Epithelial cell of proximal tubule (primary cell): ENCODE data around the gene HNRNPA0. TPM values are rescaled to one million over a fixed set of nuclear protein-coding genes. Genes with fewer than 3 reads are reported as not detected.

Experiments
- DNase-seq: peaks from one replicate; pipeline ENCODE4 v3.0.0-alpha.2; 2011; ENCODE audit warnings: low read depth
- H3K4me3 ChIP-seq: 2 replicates; pipeline ENCODE4 v1.5.1; 2011; ENCODE audit warnings: low read depth, mild to moderate bottlenecking, low read length
- CTCF ChIP-seq: conservative IDR thresholded peaks from 2 replicates; pipeline ENCODE4 v1.5.1; 2012; ENCODE audit warnings: low read depth, mild to moderate bottlenecking, low read length
- total RNA-seq: library from RNA; depleted of rRNA; stranded (reverse); fragments of >200 nt; gene quantifications from 2 replicates; pipeline ENCODE4 v1.2.3, GENCODE V29; 2015

The HNRNPA0 gene
- total RNA-seq, 1 donor from 2014 or later, result 10.4 TPM

- H3K4me3 ChIP-seq, result no peak overlapping the region
- DNase-seq, result no peak
- no peak for TF ChIP-seq CTCF
These were observed 53.9 kb downstream of the HNRNPA0 start for GRCh38 chr5:137700282-137700680.

GRCh38 chr5:137699336-137700281, 54.6 kb downstream of the HNRNPA0 start:
- TF ChIP-seq CTCF, result no peak
- no peak for DNase-seq

GRCh38 chr5:137696481-137696880, 57.7 kb downstream of the HNRNPA0 start:
- no peak overlapping the region for H3K4me3 ChIP-seq
- DNase-seq, result no peak
- TF ChIP-seq CTCF, result no peak

More at GRCh38 chr5:137699336-137700281, 54.6 kb downstream of the HNRNPA0 start:
- H3K4me3 ChIP-seq, result no peak overlapping the region

GRCh38 chr5:137695651-137696428, 58.3 kb downstream of the HNRNPA0 start:
- H3K4me3 ChIP-seq, result no peak overlapping the region
- TF ChIP-seq CTCF, result peak; percentile 19
- DNase-seq, result no peak

Other genes with a start within 250 kb of the HNRNPA0 start
- gene KLHL3, start 18.3 kb downstream of the HNRNPA0 start, total RNA-seq, result 1.1 and 2.5 TPM in 2 replicates
- not detected in 2 replicates for gene MYOT, start 113.5 kb upstream of the HNRNPA0 start, total RNA-seq
- gene PKD2L2, start 135.1 kb upstream of the HNRNPA0 start, total RNA-seq, result not detected in 2 replicates